HepG2 (cell line): ENCODE data around the gene MIDN. TPM values are rescaled to one million over a fixed set of nuclear protein-coding genes. Genes with fewer than 3 reads are reported as not detected.

ENCODE experiments used
- HNF4G ChIP-seq, 2 experiments: sonication (generic) in 1 of 2; formaldehyde crosslinking in 1 of 2; IDR thresholded peaks; 2 replicates each; pipeline versions ENCODE4 v1.4.0 to v1.6.1; 2011 to 2020; ENCODE audit warnings: borderline replicate concordance in 2 of 2, low read depth in 2 of 2, mild to moderate bottlenecking in 2 of 2, low read length in 1 of 2, missing genetic modification reagents in 1 of 2, moderate library complexity in 1 of 2
- ZFP91 ChIP-seq: sonication (generic); formaldehyde crosslinking; IDR thresholded peaks from 2 replicates; pipeline ENCODE4 v1.9.0; 2022; ENCODE audit warnings: missing genetic modification reagents, mild to moderate bottlenecking, borderline replicate concordance
- polyA plus RNA-seq, 8 experiments: library from polyadenylated mRNA; depleted of rRNA in 3 of 8; stranded (reverse) in 7 of 8; unstranded in 1 of 8; fragments of >200 nt; fragmentation: Illumina TruSeq in 4 of 8; extraction: Trizol in 4 of 8; gene quantifications; 2 replicates each; pipeline versions ENCODE4 v1.2.1 to v1.2.3, GENCODE V29; 2011 to 2016; ENCODE audit warnings: low read depth in 4 of 8, missing spikeins in 1 of 8, mixed read lengths in 1 of 8; ENCODE audit not compliant: insufficient read depth in 1 of 8
- total RNA-seq, 5 experiments: library from RNA; depleted of rRNA; stranded (reverse); fragments of >200 nt; fragmentation: Illumina TruSeq; extraction: Trizol; gene quantifications; 2 replicates each; pipeline ENCODE4 v1.2.3, GENCODE V29; 2016; ENCODE audit warnings: low read depth in 1 of 5
- TF ChIP-seq, protein P1 (sequence below): sonication (generic); formaldehyde crosslinking; IDR thresholded peaks from 2 replicates; pipeline ENCODE4 v1.5.1; 2020; ENCODE audit warnings: mild to moderate bottlenecking, missing genetic modification reagents, moderate library complexity

Gene MIDN
- total and polyA plus RNA-seq, 2 of the 13 experiments (the other 11 are each of a cell fraction or from before 2014, with no cell fraction given) = 8.4 to 18.0 TPM

DNA sequence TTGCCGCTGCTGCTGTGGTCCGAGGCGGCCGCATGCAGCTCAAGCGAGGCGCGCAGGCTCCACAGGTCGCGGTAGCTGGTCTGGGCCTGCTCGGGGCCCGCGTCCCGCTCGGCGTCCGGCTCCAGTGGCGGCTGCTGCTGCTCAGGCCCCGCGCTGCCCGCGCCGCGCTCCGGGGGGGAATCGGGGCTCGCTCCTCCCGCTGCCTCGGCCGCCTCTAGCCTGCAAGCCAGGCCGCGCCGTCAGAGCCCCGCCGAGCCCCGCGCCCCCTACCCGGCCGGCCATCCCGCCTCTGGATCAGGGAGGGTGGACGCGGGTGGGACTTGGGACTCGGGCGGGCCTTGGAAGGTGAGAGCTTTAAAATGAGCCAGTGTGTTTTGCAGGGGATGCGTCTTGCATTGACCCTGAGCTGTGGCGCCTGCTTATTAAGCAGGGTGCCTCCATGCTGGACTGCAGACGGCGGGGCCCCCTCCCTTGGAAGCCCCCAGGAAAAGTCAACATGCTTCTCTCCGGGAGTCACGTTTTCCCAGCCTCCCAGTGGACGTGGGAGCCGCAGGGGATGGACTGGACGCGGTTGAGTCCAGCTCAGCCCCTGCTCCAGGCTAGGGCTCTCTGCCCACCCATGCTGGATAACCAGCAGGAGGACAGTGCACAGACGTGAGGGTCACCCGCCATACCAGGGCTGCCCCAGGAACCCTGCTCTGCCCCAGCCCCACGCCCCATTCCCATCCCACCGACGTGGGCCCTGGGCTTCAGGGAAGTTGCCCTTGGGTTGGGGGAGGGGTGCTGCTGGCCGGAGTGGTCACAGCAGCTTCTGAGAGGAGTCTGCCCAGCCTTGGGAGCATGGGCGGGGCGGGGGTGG, 18.2 kb upstream of the MIDN start (continued):
- TF ChIP-seq, protein P1, sequence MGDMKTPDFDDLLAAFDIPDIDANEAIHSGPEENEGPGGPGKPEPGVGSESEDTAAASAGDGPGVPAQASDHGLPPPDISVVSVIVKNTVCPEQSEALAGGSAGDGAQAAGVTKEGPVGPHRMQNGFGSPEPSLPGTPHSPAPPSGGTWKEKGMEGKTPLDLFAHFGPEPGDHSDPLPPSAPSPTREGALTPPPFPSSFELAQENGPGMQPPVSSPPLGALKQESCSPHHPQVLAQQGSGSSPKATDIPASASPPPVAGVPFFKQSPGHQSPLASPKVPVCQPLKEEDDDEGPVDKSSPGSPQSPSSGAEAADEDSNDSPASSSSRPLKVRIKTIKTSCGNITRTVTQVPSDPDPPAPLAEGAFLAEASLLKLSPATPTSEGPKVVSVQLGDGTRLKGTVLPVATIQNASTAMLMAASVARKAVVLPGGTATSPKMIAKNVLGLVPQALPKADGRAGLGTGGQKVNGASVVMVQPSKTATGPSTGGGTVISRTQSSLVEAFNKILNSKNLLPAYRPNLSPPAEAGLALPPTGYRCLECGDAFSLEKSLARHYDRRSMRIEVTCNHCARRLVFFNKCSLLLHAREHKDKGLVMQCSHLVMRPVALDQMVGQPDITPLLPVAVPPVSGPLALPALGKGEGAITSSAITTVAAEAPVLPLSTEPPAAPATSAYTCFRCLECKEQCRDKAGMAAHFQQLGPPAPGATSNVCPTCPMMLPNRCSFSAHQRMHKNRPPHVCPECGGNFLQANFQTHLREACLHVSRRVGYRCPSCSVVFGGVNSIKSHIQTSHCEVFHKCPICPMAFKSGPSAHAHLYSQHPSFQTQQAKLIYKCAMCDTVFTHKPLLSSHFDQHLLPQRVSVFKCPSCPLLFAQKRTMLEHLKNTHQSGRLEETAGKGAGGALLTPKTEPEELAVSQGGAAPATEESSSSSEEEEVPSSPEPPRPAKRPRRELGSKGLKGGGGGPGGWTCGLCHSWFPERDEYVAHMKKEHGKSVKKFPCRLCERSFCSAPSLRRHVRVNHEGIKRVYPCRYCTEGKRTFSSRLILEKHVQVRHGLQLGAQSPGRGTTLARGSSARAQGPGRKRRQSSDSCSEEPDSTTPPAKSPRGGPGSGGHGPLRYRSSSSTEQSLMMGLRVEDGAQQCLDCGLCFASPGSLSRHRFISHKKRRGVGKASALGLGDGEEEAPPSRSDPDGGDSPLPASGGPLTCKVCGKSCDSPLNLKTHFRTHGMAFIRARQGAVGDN (CRISPR knock-in tag) = peak; percentile 26; the same call in 1 of the 2 replicates
- 0 out of 2 replicates have a peak, but pooled peaks have one; percentile 20 for TF ChIP-seq ZFP91 (CRISPR knock-in tag)
- TF ChIP-seq HNF4G (IDR thresholded peaks at IDR 0.05; ENCODE audit: borderline replicate concordance, low read depth, low read length) = 0 out of 2 replicates have a peak, but pooled peaks have one; percentile 11
- no peak for TF ChIP-seq HNF4G (CRISPR knock-in tag; IDR thresholded peaks at IDR 0.05; ENCODE audit: borderline replicate concordance, low read depth)
- TF ChIP-seq, all 625 proteins: peak for 9
